K562 (cell line): ENCODE measurements around the gene FOSL1. TPM values are rescaled to one million over a fixed set of nuclear protein-coding genes. Genes with fewer than 3 reads are reported as not detected.

Experiments
- DIDO1 ChIP-seq: fragments of 450-650 bp; IDR thresholded peaks from 2 replicates; pipeline ENCODE4 v1.6.1; 2016; ENCODE audit warnings: low read depth, missing biosample characterization, missing genetic modification characterization
- FOXM1 ChIP-seq, 2 experiments: fragments of 450-650 bp in 1 of 2; sonication (generic) in 1 of 2; formaldehyde crosslinking in 1 of 2; IDR thresholded peaks; 2 replicates each; pipeline versions ENCODE4 v1.6.1 to v1.9.0; 2017 to 2022; ENCODE audit warnings: low read depth in 2 of 2, mild to moderate bottlenecking in 2 of 2, missing genetic modification reagents in 1 of 2, moderate library complexity in 1 of 2
- MYNN ChIP-seq, 2 experiments: sonication (generic); formaldehyde crosslinking in 1 of 2; IDR thresholded peaks; 2 replicates each; pipeline versions ENCODE4 v1.5.0 to v1.6.1; 2016 to 2020; ENCODE audit warnings: antibody characterized with exemption in 1 of 2, missing genetic modification reagents in 1 of 2
- RAD51 ChIP-seq: fragments of 450-650 bp; IDR thresholded peaks from 2 replicates; pipeline ENCODE4 v1.7.1; 2016; ENCODE audit warnings: low read depth, mild to moderate bottlenecking, borderline replicate concordance
- RBBP5 ChIP-seq: fragments of 200-600 bp; sonication (generic); IDR thresholded peaks from 2 replicates; pipeline ENCODE4 v1.6.1; 2012; ENCODE audit warnings: borderline replicate concordance, mild to moderate bottlenecking, low read length, control low read depth, inconsistent platforms; ENCODE audit not compliant: insufficient read depth, poor library complexity, severe bottlenecking
- SIN3A ChIP-seq, 2 experiments: fragments of 150-350 bp in 1 of 2; IDR thresholded peaks; 2 replicates each; pipeline ENCODE4 v1.6.1; 2011 to 2016; ENCODE audit warnings: borderline replicate concordance in 2 of 2, low read depth in 2 of 2, low read length in 2 of 2, mild to moderate bottlenecking in 2 of 2, moderate library complexity in 2 of 2; ENCODE audit not compliant: control insufficient read depth in 1 of 2
- SPI1 ChIP-seq: IDR thresholded peaks from 2 replicates; pipeline ENCODE4 v1.6.1; 2011; ENCODE audit warnings: low read depth, low read length, control low read depth, borderline replicate concordance
- SREBF1 ChIP-seq: fragments of 150-350 bp; IDR thresholded peaks from 2 replicates; pipeline ENCODE4 v1.6.1; 2014; ENCODE audit warnings: antibody characterized with exemption, low read depth, low read length, borderline replicate concordance
- THRAP3 ChIP-seq: fragments of 450-650 bp; IDR thresholded peaks from 2 replicates; pipeline ENCODE4 v1.6.1; 2016; ENCODE audit warnings: mild to moderate bottlenecking, inconsistent platforms, borderline replicate concordance
- TRIM28 ChIP-seq: fragments of 450-650 bp; IDR thresholded peaks from 2 replicates; pipeline ENCODE4 v1.6.1; 2017
- XRCC3 ChIP-seq: fragments of 450-650 bp; IDR thresholded peaks from 2 replicates; pipeline ENCODE4 v1.6.1; 2017; ENCODE audit warnings: mild to moderate bottlenecking, moderate library complexity
- ZNF121 ChIP-seq: sonication (generic); formaldehyde crosslinking; conservative IDR thresholded peaks from 2 replicates; pipeline ENCODE4 v1.8.0; 2022; ENCODE audit warnings: missing genetic modification reagents
- polyA plus RNA-seq, 8 experiments: library from polyadenylated mRNA; depleted of rRNA in 4 of 8; stranded (reverse) in 5 of 8; unstranded in 3 of 8; fragments of >200 nt; fragmentation: Nextera tagmentation in 2 of 8; fragmentation: Illumina TruSeq in 1 of 8; extraction: Ambion mirVana in 2 of 8; extraction: Trizol in 1 of 8; gene quantifications; 2 replicates each; pipeline versions ENCODE4 v1.2.1 to v1.2.3, GENCODE V29; 2011 to 2014; ENCODE audit warnings: inconsistent platforms in 1 of 8, missing spikeins in 1 of 8
- total RNA-seq, 7 experiments: library from RNA; depleted of rRNA in 6 of 7; stranded (reverse); fragments of >200 nt in 6 of 7; fragmentation: Illumina TruSeq in 2 of 7; extraction: Trizol in 2 of 7; gene quantifications; 2 replicates each; pipeline versions ENCODE4 v1.2.1 to v1.2.3, GENCODE V29; 2011 to 2021; ENCODE audit warnings: low replicate concordance in 1 of 7
- TF ChIP-seq, protein P1 (sequence below): fragments of 450-650 bp; IDR thresholded peaks from 2 replicates; pipeline ENCODE4 v1.6.1; 2018; ENCODE audit not compliant: partially characterized antibody
- TF ChIP-seq, protein P2 (sequence below): IDR thresholded peaks from 2 replicates; pipeline ENCODE4 v1.6.1; 2011; ENCODE audit warnings: borderline replicate concordance, low read depth, mild to moderate bottlenecking, moderate library complexity, low read length; ENCODE audit not compliant: insufficient read depth, poor library complexity, severe bottlenecking
- TF ChIP-seq, protein P3 (sequence below): fragments of 200-800 bp; sonication (Bioruptor generic); IDR thresholded peaks from 2 replicates; pipeline ENCODE4 v1.6.1; 2017; ENCODE audit warnings: missing genetic modification characterization, missing compliant biosample characterization

Gene FOSL1
- total and polyA plus RNA-seq, 9 of the 15 experiments (the other 6 are each of a cell fraction or from before 2014, with no cell fraction given): 3.5 to 39.6 (median 10.0) TPM

DNA sequence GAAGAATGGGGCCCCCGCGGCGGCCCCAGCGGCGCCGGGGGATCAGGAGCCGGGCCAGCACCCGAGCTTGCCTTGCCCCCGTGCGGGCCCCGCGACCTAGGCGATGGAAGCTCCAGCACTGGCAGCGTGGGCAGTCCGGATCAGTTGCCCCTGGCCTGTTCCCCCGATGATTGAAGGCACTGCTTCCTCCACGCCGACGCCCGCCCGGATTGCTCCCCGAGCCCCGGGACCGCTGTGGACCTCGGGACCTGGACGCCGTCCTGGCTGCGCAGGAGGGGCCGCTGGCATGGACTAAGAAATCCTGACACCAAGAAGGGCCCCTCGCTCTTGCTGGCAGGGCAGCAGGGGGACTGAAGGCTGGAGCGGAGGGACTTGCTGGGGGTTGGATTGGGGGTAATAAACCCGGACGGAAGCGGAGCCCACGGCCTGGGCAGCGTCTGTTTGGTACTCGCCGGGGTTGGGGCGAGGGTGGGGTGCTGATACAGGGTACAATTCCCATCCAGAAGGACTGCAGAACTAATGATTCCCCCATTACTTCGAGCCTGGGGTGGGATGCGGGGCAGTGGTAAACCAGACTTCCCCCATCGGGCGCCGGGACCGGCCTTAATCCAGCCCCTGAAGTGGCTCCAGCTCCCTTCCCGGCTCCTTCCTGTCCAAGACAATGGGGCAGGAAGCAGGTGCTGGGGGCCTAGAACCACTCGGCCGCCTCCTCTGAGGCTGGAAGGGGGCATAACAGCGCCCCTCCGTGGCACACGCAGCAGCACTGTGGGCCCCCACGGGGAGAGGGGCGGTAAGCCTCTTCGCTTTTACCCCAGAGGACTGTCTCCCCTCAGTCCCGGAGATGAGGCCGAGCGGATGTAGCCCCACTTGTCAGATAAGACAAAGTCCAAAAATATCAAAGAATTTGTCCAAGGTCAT is 8.7 kb downstream of the FOSL1 start (continued):
- TF ChIP-seq, protein P1, sequence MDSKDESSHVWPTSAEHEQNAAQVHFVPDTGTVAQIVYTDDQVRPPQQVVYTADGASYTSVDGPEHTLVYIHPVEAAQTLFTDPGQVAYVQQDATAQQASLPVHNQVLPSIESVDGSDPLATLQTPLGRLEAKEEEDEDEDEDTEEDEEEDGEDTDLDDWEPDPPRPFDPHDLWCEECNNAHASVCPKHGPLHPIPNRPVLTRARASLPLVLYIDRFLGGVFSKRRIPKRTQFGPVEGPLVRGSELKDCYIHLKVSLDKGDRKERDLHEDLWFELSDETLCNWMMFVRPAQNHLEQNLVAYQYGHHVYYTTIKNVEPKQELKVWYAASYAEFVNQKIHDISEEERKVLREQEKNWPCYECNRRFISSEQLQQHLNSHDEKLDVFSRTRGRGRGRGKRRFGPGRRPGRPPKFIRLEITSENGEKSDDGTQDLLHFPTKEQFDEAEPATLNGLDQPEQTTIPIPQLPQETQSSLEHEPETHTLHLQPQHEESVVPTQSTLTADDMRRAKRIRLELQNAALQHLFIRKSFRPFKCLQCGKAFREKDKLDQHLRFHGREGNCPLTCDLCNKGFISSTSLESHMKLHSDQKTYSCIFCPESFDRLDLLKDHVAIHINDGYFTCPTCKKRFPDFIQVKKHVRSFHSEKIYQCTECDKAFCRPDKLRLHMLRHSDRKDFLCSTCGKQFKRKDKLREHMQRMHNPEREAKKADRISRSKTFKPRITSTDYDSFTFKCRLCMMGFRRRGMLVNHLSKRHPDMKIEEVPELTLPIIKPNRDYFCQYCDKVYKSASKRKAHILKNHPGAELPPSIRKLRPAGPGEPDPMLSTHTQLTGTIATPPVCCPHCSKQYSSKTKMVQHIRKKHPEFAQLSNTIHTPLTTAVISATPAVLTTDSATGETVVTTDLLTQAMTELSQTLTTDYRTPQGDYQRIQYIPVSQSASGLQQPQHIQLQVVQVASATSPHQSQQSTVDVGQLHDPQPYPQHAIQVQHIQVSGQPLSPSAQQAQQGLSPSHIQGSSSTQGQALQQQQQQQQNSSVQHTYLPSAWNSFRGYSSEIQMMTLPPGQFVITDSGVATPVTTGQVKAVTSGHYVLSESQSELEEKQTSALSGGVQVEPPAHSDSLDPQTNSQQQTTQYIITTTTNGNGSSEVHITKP: no peak
- TF ChIP-seq FOXM1 (IDR thresholded peaks at IDR 0.05; ENCODE audit: low read depth) (no peak), FOXM1 (CRISPR knock-in tag; IDR thresholded peaks at IDR 0.05; ENCODE audit: low read depth) (no peak; the same call in 1 of the 2 replicates), SIN3A (IDR thresholded peaks at IDR 0.05; ENCODE audit: borderline replicate concordance in 2 of 2, control insufficient read depth in 1 of 2, low read depth in 2 of 2, low read length in 2 of 2) (peak in 1 of 2 experiments; percentile 69; a peak in 2 of 4 replicates), DIDO1 (tag) (no peak), SPI1 (no peak), RBBP5 (no peak), MYNN (IDR thresholded peaks at IDR 0.05) (peak; percentile 68; the same call in 1 of the 2 replicates), MYNN (CRISPR knock-in tag; IDR thresholded peaks at IDR 0.05) (no peak), THRAP3 (peak; percentile 82; the same call in 1 of the 2 replicates), XRCC3 (no peak), SREBF1 (no peak), ZNF121 (no peak), TRIM28 (no peak), RAD51 (no peak)
- TF ChIP-seq, protein P2, sequence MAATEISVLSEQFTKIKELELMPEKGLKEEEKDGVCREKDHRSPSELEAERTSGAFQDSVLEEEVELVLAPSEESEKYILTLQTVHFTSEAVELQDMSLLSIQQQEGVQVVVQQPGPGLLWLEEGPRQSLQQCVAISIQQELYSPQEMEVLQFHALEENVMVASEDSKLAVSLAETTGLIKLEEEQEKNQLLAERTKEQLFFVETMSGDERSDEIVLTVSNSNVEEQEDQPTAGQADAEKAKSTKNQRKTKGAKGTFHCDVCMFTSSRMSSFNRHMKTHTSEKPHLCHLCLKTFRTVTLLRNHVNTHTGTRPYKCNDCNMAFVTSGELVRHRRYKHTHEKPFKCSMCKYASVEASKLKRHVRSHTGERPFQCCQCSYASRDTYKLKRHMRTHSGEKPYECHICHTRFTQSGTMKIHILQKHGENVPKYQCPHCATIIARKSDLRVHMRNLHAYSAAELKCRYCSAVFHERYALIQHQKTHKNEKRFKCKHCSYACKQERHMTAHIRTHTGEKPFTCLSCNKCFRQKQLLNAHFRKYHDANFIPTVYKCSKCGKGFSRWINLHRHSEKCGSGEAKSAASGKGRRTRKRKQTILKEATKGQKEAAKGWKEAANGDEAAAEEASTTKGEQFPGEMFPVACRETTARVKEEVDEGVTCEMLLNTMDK: peak; percentile 66
- TF ChIP-seq, protein P3, sequence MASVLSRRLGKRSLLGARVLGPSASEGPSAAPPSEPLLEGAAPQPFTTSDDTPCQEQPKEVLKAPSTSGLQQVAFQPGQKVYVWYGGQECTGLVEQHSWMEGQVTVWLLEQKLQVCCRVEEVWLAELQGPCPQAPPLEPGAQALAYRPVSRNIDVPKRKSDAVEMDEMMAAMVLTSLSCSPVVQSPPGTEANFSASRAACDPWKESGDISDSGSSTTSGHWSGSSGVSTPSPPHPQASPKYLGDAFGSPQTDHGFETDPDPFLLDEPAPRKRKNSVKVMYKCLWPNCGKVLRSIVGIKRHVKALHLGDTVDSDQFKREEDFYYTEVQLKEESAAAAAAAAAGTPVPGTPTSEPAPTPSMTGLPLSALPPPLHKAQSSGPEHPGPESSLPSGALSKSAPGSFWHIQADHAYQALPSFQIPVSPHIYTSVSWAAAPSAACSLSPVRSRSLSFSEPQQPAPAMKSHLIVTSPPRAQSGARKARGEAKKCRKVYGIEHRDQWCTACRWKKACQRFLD (CRISPR knock-in tag): no peak
